ENCODE results near the gene MYOCOS. TPM values are rescaled to one million over a fixed set of nuclear protein-coding genes. Genes with fewer than 3 reads are reported as not detected.

The MYOCOS gene
- total RNA-seq, 2 donors from 2014 or later: not detected

DNA sequence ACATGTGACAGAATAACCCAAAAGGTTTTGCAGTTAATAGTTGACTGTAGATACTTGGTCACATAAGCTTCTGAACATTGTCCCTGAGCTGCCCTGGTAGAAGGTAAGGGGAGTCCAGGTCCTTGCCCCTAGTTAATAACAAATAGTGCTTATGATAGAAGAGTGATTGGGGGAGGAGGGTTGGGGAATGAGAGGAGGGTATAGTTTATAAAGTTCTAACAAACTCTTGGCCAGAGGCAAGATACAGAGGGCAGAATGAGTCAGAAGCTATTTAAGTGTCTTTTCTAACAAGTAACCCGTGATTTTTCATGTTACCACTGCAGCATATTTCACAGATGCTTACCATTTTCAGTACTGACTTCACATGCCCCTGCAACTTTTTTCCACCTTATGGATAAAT lies 26.7 kb upstream of the MYOCOS start:
- H3K36me3 Mint-ChIP-seq (ENCODE audit: low read depth): peaks cover 41% of the 10 kb centered on the region
- H3K27me3 ChIP-seq (ENCODE audit: control insufficient read depth, insufficient read depth, low read length, poor library complexity, severe bottlenecking): no peaks in the 10 kb centered on the region
- no peaks in the 10 kb centered on the region for H3K4me1 Mint-ChIP-seq
- no peaks in the 10 kb centered on the region for H3K9me3 Mint-ChIP-seq
- no peaks in the 10 kb centered on the region for H3K4me1 ChIP-seq (ENCODE audit: control insufficient read depth, insufficient read depth, low read length)
- H3K4me3 Mint-ChIP-seq: no peak overlapping the region
- H3K27ac Mint-ChIP-seq: no peak overlapping the region
- no peak overlapping the region for H3K27ac ChIP-seq (ENCODE audit: low read depth, low read length)
- no peaks in the 10 kb centered on the region for H3K9me3 ChIP-seq (ENCODE audit: control insufficient read depth, low read length)
- whole genome bisulfite sequencing, 2 experiments (ENCODE audit: insufficient coverage in 1 of 2, insufficient read length in 1 of 2): 88 to 100% methylated on average over 1 of the region's 1 CpG
- no peak overlapping the region for H3K4me3 ChIP-seq (ENCODE audit: low read length)
- TF ChIP-seq, protein P1, sequence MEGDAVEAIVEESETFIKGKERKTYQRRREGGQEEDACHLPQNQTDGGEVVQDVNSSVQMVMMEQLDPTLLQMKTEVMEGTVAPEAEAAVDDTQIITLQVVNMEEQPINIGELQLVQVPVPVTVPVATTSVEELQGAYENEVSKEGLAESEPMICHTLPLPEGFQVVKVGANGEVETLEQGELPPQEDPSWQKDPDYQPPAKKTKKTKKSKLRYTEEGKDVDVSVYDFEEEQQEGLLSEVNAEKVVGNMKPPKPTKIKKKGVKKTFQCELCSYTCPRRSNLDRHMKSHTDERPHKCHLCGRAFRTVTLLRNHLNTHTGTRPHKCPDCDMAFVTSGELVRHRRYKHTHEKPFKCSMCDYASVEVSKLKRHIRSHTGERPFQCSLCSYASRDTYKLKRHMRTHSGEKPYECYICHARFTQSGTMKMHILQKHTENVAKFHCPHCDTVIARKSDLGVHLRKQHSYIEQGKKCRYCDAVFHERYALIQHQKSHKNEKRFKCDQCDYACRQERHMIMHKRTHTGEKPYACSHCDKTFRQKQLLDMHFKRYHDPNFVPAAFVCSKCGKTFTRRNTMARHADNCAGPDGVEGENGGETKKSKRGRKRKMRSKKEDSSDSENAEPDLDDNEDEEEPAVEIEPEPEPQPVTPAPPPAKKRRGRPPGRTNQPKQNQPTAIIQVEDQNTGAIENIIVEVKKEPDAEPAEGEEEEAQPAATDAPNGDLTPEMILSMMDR (conservative IDR thresholded peaks at IDR 0.05): no peak
- H3K27me3 Mint-ChIP-seq (ENCODE audit: insufficient read depth): no peaks in the 10 kb centered on the region
- peaks cover 67% of the 10 kb centered on the region for H3K36me3 ChIP-seq (ENCODE audit: control insufficient read depth, insufficient read depth, low read length)
- H3K9ac ChIP-seq (ENCODE audit: extremely low read depth, low read length, poor library complexity, severe bottlenecking): no peak overlapping the region
- DNase-seq: no peak

DNA sequence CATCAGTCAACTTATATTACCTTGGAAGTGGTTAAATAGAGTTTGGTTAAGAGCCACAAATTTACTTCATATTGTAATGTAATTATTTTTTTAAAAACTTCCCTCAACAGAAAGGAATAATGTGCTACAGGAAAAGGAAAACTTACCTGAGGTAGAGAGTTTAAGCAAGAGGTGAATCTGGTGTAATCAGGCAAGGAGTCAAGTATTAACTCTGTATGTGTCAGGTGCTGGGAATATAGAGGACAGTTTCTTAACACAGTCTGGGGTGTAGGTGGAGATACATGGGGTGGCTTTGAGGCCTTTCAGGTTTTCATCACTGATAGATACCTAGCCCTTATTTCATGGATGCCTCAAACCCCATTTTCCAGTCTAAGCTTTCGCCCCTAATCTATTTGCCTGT lies 25.9 kb upstream of the MYOCOS start:
- Mint-ChIP-seq H3K27ac (no peak overlapping the region), H3K9me3 (no peaks in the 10 kb centered on the region), H3K36me3 (ENCODE audit: low read depth) (peaks cover 34% of the 10 kb centered on the region), H3K27me3 (ENCODE audit: insufficient read depth) (no peaks in the 10 kb centered on the region), H3K4me3 (no peak overlapping the region), H3K4me1 (no peaks in the 10 kb centered on the region)
- H3K36me3 ChIP-seq (ENCODE audit: control insufficient read depth, insufficient read depth, low read length): peaks cover 59% of the 10 kb centered on the region
- no peak overlapping the region for H3K9ac ChIP-seq (ENCODE audit: extremely low read depth, low read length, poor library complexity, severe bottlenecking)
- WGBS, 2 experiments (ENCODE audit: insufficient coverage in 1 of 2, insufficient read length in 1 of 2): 97% methylated on average over 1 of the region's 1 CpG; no CpG with 5 or more reads in 1 of the 2 experiments
- no peak overlapping the region for H3K27ac ChIP-seq (ENCODE audit: low read depth, low read length)
- TF ChIP-seq, protein P1 (conservative IDR thresholded peaks at IDR 0.05): no peak
- no peaks in the 10 kb centered on the region for H3K27me3 ChIP-seq (ENCODE audit: control insufficient read depth, insufficient read depth, low read length, poor library complexity, severe bottlenecking)
- no peaks in the 10 kb centered on the region for H3K9me3 ChIP-seq (ENCODE audit: control insufficient read depth, low read length)
- H3K4me3 ChIP-seq (ENCODE audit: low read length): no peak overlapping the region
- no peaks in the 10 kb centered on the region for H3K4me1 ChIP-seq (ENCODE audit: control insufficient read depth, insufficient read depth, low read length)
- DNase-seq: no peak

DNA sequence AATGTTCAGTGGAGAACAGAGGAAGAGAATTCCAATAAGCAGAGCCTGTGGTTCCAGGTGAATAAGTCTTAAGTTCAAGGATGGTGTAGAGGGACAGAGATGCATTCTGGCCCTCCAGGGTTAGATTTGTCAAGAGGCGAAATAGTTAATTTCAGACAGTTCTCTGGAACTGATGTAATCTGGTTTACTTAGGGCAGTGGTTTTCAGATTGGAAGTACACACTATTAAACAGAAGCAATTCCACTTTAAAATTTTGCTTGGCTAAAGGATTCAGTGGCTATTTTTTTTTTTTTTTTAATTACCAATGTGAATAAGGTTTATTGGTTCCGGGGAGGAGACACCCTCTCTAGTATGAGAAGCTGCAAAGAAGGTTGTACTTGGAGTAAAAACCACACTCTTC lies 25.3 kb upstream of the MYOCOS start:
- Histone ChIP-seq H3K4me3 (ENCODE audit: low read length) (no peak overlapping the region), H3K36me3 (ENCODE audit: control insufficient read depth, insufficient read depth, low read length) (peaks cover 53% of the 10 kb centered on the region), H3K27ac (ENCODE audit: low read depth, low read length) (no peak overlapping the region), H3K4me1 (ENCODE audit: control insufficient read depth, insufficient read depth, low read length) (no peaks in the 10 kb centered on the region), H3K9me3 (ENCODE audit: control insufficient read depth, low read length) (no peaks in the 10 kb centered on the region), H3K27me3 (ENCODE audit: control insufficient read depth, insufficient read depth, low read length, poor library complexity, severe bottlenecking) (no peaks in the 10 kb centered on the region), H3K9ac (ENCODE audit: extremely low read depth, low read length, poor library complexity, severe bottlenecking) (no peak overlapping the region)
- TF ChIP-seq, protein P1 (conservative IDR thresholded peaks at IDR 0.05): no peak
- Mint-ChIP-seq H3K27me3 (ENCODE audit: insufficient read depth) (no peaks in the 10 kb centered on the region), H3K4me1 (no peaks in the 10 kb centered on the region), H3K4me3 (no peak overlapping the region), H3K27ac (no peak overlapping the region), H3K9me3 (no peaks in the 10 kb centered on the region), H3K36me3 (ENCODE audit: low read depth) (peaks cover 28% of the 10 kb centered on the region)
- DNase-seq: no peak
- WGBS, 2 experiments (ENCODE audit: insufficient coverage in 1 of 2, insufficient read length in 1 of 2): 92% methylated on average over 2 of the region's 2 CpGs
